WTC11 (cell line): ENCODE results near the gene AP3M1. TPM values are rescaled to one million over a fixed set of nuclear protein-coding genes. Genes with fewer than 3 reads are reported as not detected.
A peak's percentile ranks its signal among the peaks of the same experiment; 100 is the strongest.

ENCODE experiments used
- ATAC-seq: fragments of 200-7000 bp; cut with Tn5 transposase; 2 replicates; pipeline ENCODE4 v1.10.0; 2021; ENCODE audit warnings: mild to moderate bottlenecking, moderate library complexity
- CTCF ChIA-PET: fragments of 300-600 bp; sonication (Branson Sonifier 250); formaldehyde crosslinking; loops from one replicate; lab custom pipeline; 2021; ENCODE audit warnings: antibody characterized with exemption; lab: Charles Lee
- POLR2A ChIA-PET: fragments of 350-600 bp; sonication (Branson Sonifier 250); formaldehyde crosslinking; loops from one replicate; lab custom pipeline; 2021; ENCODE audit warnings: antibody characterized with exemption; lab: Charles Lee
- DNase-seq: peaks from one replicate; pipeline ENCODE4 v3.0.0; 2021; ENCODE audit warnings: low spot score
- H3K27ac Mint-ChIP-seq: 2 replicates; pipeline ENCODE4 v1.8.0; 2021; ENCODE audit warnings: mixed read lengths
- H3K27me3 Mint-ChIP-seq: 2 replicates; pipeline ENCODE4 v1.8.0; 2021; ENCODE audit warnings: low read depth, mild to moderate bottlenecking, moderate library complexity, mixed read lengths
- H3K36me3 Mint-ChIP-seq: 2 replicates; pipeline ENCODE4 v1.8.0; 2021; ENCODE audit warnings: mixed read lengths
- H3K4me1 Mint-ChIP-seq: 2 replicates; pipeline ENCODE4 v1.8.0; 2022; ENCODE audit warnings: mixed read lengths
- H3K4me3 Mint-ChIP-seq: 2 replicates; pipeline ENCODE4 v1.8.0; 2021; ENCODE audit warnings: mild to moderate bottlenecking, moderate library complexity, mixed read lengths
- H3K9me3 Mint-ChIP-seq: 2 replicates; pipeline ENCODE4 v1.8.0; 2021; ENCODE audit warnings: mixed read lengths
- CBFB ChIP-seq: sonication (generic); formaldehyde crosslinking; IDR thresholded peaks from 2 replicates; pipeline ENCODE4 v1.8.1; 2022; ENCODE audit warnings: mild to moderate bottlenecking, low read depth, missing genetic modification reagents
- ERG ChIP-seq: fragments of 250-450 bp; sonication (Bioruptor Pico); IDR thresholded peaks from 2 replicates; pipeline ENCODE4 v1.8.0; 2021; ENCODE audit warnings: mild to moderate bottlenecking
- FOXJ3 ChIP-seq: sonication (generic); formaldehyde crosslinking; IDR thresholded peaks from 2 replicates; pipeline ENCODE4 v1.9.0; 2021; ENCODE audit warnings: missing genetic modification reagents, mild to moderate bottlenecking, borderline replicate concordance
- FOXP1 ChIP-seq: sonication (generic); formaldehyde crosslinking; IDR thresholded peaks from 2 replicates; pipeline ENCODE4 v1.8.0; 2022; ENCODE audit warnings: missing genetic modification reagents, mild to moderate bottlenecking, moderate library complexity, borderline replicate concordance
- GRHL2 ChIP-seq: fragments of 250-450 bp; sonication (Bioruptor Pico); IDR thresholded peaks from 2 replicates; pipeline ENCODE4 v1.8.0; 2022; ENCODE audit warnings: mild to moderate bottlenecking, moderate library complexity; ENCODE audit not compliant: insufficient replicate concordance, severe bottlenecking
- GTF2I ChIP-seq: fragments of 250-450 bp; sonication (Bioruptor Pico); conservative IDR thresholded peaks from 2 replicates; pipeline ENCODE4 v1.4.0; 2021; ENCODE audit warnings: mild to moderate bottlenecking
- HMGA2 ChIP-seq: fragments of 250-450 bp; sonication (Bioruptor Pico); IDR thresholded peaks from 2 replicates; pipeline ENCODE4 v1.4.0; 2021; ENCODE audit warnings: mild to moderate bottlenecking, moderate library complexity
- JUN ChIP-seq: sonication (generic); formaldehyde crosslinking; IDR thresholded peaks from 2 replicates; pipeline ENCODE4 v1.8.0; 2023; ENCODE audit warnings: mild to moderate bottlenecking, missing genetic modification reagents
- SMAD4 ChIP-seq: sonication (generic); formaldehyde crosslinking; IDR thresholded peaks from 2 replicates; pipeline ENCODE4 v1.8.0; 2022; ENCODE audit warnings: mild to moderate bottlenecking, missing genetic modification reagents
- SP1 ChIP-seq: sonication (generic); formaldehyde crosslinking; conservative IDR thresholded peaks from 2 replicates; pipeline ENCODE4 v1.8.1; 2022; ENCODE audit warnings: missing genetic modification reagents
- TEAD1 ChIP-seq: sonication (generic); formaldehyde crosslinking; IDR thresholded peaks from 2 replicates; pipeline ENCODE4 v1.8.0; 2022; ENCODE audit warnings: mild to moderate bottlenecking, missing genetic modification reagents
- ZNF232 ChIP-seq: sonication (generic); formaldehyde crosslinking; IDR thresholded peaks from 2 replicates; pipeline ENCODE4 v1.8.0; 2022; ENCODE audit warnings: mild to moderate bottlenecking, missing genetic modification reagents
- ZNF263 ChIP-seq: sonication (generic); formaldehyde crosslinking; IDR thresholded peaks from 2 replicates; pipeline ENCODE4 v1.8.1; 2022; ENCODE audit warnings: low read depth, mild to moderate bottlenecking, moderate library complexity, missing genetic modification reagents
- ZNF317 ChIP-seq: sonication (generic); formaldehyde crosslinking; IDR thresholded peaks from 2 replicates; pipeline ENCODE4 v1.8.1; 2023; ENCODE audit warnings: low read depth, mild to moderate bottlenecking, moderate library complexity, missing genetic modification reagents, borderline replicate concordance
- ZNF416 ChIP-seq: fragments of 250-450 bp; sonication (Bioruptor Pico); IDR thresholded peaks from 2 replicates; pipeline ENCODE4 v1.9.0; 2021; ENCODE audit warnings: mild to moderate bottlenecking, inconsistent platforms
- ZNF425 ChIP-seq: fragments of 250-450 bp; sonication (Bioruptor Pico); conservative IDR thresholded peaks from 2 replicates; pipeline ENCODE4 v1.9.0; 2021; ENCODE audit warnings: mild to moderate bottlenecking
- ZSCAN18 ChIP-seq: fragments of 250-450 bp; sonication (Bioruptor Pico); IDR thresholded peaks from 2 replicates; pipeline ENCODE4 v2.1.2; 2022; ENCODE audit warnings: mild to moderate bottlenecking, moderate library complexity
- total RNA-seq: library from RNA; stranded (reverse); gene quantifications from 3 replicates; pipeline ENCODE4 v1.2.3, GENCODE V29; 2021
- TF ChIP-seq, protein P1 (sequence below): sonication (generic); formaldehyde crosslinking; IDR thresholded peaks from 2 replicates; pipeline ENCODE4 v1.8.1; 2022; ENCODE audit warnings: missing genetic modification reagents, borderline replicate concordance
- TF ChIP-seq, protein P2 (sequence below): sonication (generic); formaldehyde crosslinking; IDR thresholded peaks from 2 replicates; pipeline ENCODE4 v1.8.1; 2023; ENCODE audit warnings: mild to moderate bottlenecking, missing genetic modification reagents, moderate library complexity
- TF ChIP-seq, protein P3 (sequence below): sonication (generic); formaldehyde crosslinking; IDR thresholded peaks from 2 replicates; pipeline ENCODE4 v1.8.1; 2023; ENCODE audit warnings: mild to moderate bottlenecking, moderate library complexity, missing genetic modification reagents
- TF ChIP-seq, protein P4 (sequence below): sonication (generic); formaldehyde crosslinking; IDR thresholded peaks from 2 replicates; pipeline ENCODE4 v1.8.0; 2022; ENCODE audit warnings: mild to moderate bottlenecking, missing genetic modification reagents

AP3M1 gene
- total RNA-seq, 1 experiment from 2014 or later: 37.3 TPM

DNA sequence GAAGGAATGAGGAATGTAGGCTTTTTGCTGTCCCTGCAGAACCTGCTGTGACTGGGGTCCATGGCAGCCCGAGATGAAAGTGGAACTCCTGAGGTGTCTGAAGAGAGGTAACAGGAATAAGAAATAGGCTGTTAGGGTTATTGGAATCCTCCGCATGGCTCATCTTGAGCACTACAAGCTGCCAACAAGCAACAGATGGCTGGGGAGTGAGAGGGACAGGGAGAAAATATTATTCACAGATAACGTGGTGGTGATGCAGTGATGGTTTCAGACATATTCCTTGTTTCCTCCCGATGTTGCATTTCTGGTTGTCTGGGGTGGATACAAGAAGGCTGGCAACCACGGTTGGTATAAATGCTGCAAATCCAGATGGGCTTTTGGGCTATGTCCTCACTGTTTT lies 46.1 kb downstream of the AP3M1 start:
- Mint-ChIP-seq H3K27ac (no peak overlapping the region), H3K9me3 (no peaks in the 10 kb centered on the region), H3K27me3 (no peaks in the 10 kb centered on the region), H3K36me3 (peaks cover 88% of the 10 kb centered on the region), H3K4me3 (no peak overlapping the region), H3K4me1 (no peaks in the 10 kb centered on the region)
- POLR2A ChIA-PET: no interaction called here
- DNase-seq: no peak
- CTCF ChIA-PET: interaction anchor here (0.8 to 1.4 kb wide), 3 partner anchors 33 to 217 kb away, joined by 3 to 16 read pairs (median 6); no protein-coding TSS in a partner anchor
- TF ChIP-seq, protein P1, sequence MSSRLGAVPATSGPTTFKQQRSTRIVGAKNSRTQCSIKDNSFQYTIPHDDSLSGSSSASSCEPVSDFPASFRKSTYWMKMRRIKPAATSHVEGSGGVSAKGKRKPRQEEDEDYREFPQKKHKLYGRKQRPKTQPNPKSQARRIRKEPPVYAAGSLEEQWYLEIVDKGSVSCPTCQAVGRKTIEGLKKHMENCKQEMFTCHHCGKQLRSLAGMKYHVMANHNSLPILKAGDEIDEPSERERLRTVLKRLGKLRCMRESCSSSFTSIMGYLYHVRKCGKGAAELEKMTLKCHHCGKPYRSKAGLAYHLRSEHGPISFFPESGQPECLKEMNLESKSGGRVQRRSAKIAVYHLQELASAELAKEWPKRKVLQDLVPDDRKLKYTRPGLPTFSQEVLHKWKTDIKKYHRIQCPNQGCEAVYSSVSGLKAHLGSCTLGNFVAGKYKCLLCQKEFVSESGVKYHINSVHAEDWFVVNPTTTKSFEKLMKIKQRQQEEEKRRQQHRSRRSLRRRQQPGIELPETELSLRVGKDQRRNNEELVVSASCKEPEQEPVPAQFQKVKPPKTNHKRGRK (CRISPR knock-in tag): no peak
- TF ChIP-seq SMAD4 (no peak), ZNF232 (no peak), ZNF416 (CRISPR knock-in tag) (no peak), HMGA2 (CRISPR knock-in tag) (no peak), ZNF317 (no peak), ZNF263 (no peak), FOXP1 (CRISPR knock-in tag) (no peak), GTF2I (no peak), SP1 (CRISPR knock-in tag) (no peak), FOXJ3 (CRISPR knock-in tag) (no peak)
- TF ChIP-seq, protein P2, sequence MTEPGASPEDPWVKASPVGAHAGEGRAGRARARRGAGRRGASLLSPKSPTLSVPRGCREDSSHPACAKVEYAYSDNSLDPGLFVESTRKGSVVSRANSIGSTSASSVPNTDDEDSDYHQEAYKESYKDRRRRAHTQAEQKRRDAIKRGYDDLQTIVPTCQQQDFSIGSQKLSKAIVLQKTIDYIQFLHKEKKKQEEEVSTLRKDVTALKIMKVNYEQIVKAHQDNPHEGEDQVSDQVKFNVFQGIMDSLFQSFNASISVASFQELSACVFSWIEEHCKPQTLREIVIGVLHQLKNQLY (CRISPR knock-in tag): no peak
- TF ChIP-seq, protein P3, sequence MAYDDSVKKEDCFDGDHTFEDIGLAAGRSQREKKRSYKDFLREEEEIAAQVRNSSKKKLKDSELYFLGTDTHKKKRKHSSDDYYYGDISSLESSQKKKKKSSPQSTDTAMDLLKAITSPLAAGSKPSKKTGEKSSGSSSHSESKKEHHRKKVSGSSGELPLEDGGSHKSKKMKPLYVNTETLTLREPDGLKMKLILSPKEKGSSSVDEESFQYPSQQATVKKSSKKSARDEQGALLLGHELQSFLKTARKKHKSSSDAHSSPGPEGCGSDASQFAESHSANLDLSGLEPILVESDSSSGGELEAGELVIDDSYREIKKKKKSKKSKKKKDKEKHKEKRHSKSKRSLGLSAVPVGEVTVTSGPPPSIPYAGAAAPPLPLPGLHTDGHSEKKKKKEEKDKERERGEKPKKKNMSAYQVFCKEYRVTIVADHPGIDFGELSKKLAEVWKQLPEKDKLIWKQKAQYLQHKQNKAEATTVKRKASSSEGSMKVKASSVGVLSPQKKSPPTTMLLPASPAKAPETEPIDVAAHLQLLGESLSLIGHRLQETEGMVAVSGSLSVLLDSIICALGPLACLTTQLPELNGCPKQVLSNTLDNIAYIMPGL: no peak
- ATAC-seq: no peak

- H3K36me3 Mint-ChIP-seq: peaks cover 88% of the 10 kb centered on the region
- DNase-seq (no peak), ATAC-seq (peak; percentile 81)
- H3K9me3 Mint-ChIP-seq: no peaks in the 10 kb centered on the region
- H3K4me3 Mint-ChIP-seq: no peak overlapping the region
- POLR2A ChIA-PET: no interaction called here
- H3K4me1 Mint-ChIP-seq: no peaks in the 10 kb centered on the region
- CTCF ChIA-PET: interaction anchor here (0.6 to 2.8 kb wide), 16 partner anchors 8 to 284 kb away, joined by 3 to 16 read pairs (median 4); no protein-coding TSS in a partner anchor
- H3K27ac Mint-ChIP-seq: peak overlapping the region; percentile 71; the same call in 1 of the 2 replicates
- no peaks in the 10 kb centered on the region for H3K27me3 Mint-ChIP-seq
- no peak for TF ChIP-seq ZNF425 (CRISPR knock-in tag)
- no peak for TF ChIP-seq ZNF317
- no peak for TF ChIP-seq SP1 (CRISPR knock-in tag)
- TF ChIP-seq ZSCAN18: no peak
- TF ChIP-seq JUN: no peak
- TF ChIP-seq, protein P4, sequence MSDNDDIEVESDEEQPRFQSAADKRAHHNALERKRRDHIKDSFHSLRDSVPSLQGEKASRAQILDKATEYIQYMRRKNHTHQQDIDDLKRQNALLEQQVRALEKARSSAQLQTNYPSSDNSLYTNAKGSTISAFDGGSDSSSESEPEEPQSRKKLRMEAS (CRISPR knock-in tag): no peak
- no peak for TF ChIP-seq ERG (CRISPR knock-in tag)
- TF ChIP-seq, protein P3: no peak
- TF ChIP-seq GRHL2 (CRISPR knock-in tag): no peak
- TF ChIP-seq CBFB: no peak
- no peak for TF ChIP-seq TEAD1 (CRISPR knock-in tag)
These were observed 46.9 kb downstream of the AP3M1 start for GRCh38 chr10:74103560-74104258.
